Liver (tissue), 3 donors: ENCODE data around the gene NCOR1.

ENCODE experiments used
- GABPA ChIP-seq, 2 donors: IDR thresholded peaks in 1 of 2; conservative IDR thresholded peaks in 1 of 2; 2 replicates each; pipeline ENCODE4 v1.6.1; 2016; ENCODE audit warnings: antibody characterized with exemption in 2 of 2, mild to moderate bottlenecking in 1 of 2, moderate library complexity in 1 of 2
- SP1 ChIP-seq: IDR thresholded peaks from 2 replicates; pipeline ENCODE4 v1.6.1; 2018; ENCODE audit warnings: antibody characterized with exemption, mild to moderate bottlenecking
- TF ChIP-seq, protein P1 (sequence below): fragments of 150-350 bp; IDR thresholded peaks from 2 replicates; pipeline ENCODE4 v1.5.1; 2017; ENCODE audit warnings: improper control_type of control experiment, low read depth, low read length; ENCODE audit not compliant: missing input control
- TF ChIP-seq, protein P2 (sequence below): IDR thresholded peaks from 2 replicates; pipeline ENCODE4 v1.6.1; 2016; ENCODE audit warnings: antibody characterized with exemption
- donor health status: healthy.
- donor health status: healthy.

DNA sequence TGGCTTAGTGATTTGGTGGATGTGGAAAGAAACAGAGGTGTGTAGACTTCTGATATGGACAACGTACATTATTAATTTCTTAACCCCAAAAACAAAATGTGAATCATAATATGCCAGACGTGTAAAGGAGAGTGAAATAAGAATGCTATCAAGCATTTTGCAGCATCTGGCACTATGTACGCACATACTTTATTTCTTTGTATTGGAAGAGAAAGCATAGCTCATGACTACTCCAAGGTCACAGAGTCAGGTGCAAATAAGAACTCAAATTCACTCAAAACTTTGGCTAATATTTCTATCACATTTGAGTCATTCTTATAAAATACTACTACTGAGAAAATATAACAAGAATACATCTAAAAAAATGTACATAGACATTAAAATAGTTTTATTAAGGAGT, 140.9 kb downstream of the NCOR1 start:
- TF ChIP-seq, protein P1, sequence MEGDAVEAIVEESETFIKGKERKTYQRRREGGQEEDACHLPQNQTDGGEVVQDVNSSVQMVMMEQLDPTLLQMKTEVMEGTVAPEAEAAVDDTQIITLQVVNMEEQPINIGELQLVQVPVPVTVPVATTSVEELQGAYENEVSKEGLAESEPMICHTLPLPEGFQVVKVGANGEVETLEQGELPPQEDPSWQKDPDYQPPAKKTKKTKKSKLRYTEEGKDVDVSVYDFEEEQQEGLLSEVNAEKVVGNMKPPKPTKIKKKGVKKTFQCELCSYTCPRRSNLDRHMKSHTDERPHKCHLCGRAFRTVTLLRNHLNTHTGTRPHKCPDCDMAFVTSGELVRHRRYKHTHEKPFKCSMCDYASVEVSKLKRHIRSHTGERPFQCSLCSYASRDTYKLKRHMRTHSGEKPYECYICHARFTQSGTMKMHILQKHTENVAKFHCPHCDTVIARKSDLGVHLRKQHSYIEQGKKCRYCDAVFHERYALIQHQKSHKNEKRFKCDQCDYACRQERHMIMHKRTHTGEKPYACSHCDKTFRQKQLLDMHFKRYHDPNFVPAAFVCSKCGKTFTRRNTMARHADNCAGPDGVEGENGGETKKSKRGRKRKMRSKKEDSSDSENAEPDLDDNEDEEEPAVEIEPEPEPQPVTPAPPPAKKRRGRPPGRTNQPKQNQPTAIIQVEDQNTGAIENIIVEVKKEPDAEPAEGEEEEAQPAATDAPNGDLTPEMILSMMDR, result no peak
- TF ChIP-seq GABPA (IDR thresholded peaks at IDR 0.05 in 1 of 2, conservative IDR thresholded peaks at IDR 0.05 in 1 of 2) (no peak), SP1 (no peak)
- TF ChIP-seq, protein P2, sequence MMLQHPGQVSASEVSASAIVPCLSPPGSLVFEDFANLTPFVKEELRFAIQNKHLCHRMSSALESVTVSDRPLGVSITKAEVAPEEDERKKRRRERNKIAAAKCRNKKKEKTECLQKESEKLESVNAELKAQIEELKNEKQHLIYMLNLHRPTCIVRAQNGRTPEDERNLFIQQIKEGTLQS, result no peak
